ENCODE results near the gene RBM47.

- TF ChIP-seq GATA2 (IDR thresholded peaks at IDR 0.05; ENCODE audit: low read depth, low read length) (no peak), GATA3 (IDR thresholded peaks at IDR 0.05; ENCODE audit: low read depth, low read length) (no peak)
Measured at GRCh38 chr4:40379248-40379647, 250.4 kb downstream of the RBM47 start.

Measured in SH-SY5Y (cell line).